Fibroblast of the aortic adventitia (primary cell): ENCODE results near the gene ANKRD31. TPM values are rescaled to one million over a fixed set of nuclear protein-coding genes. Genes with fewer than 3 reads are reported as not detected.

ENCODE experiments used
- DNase-seq: peaks from one replicate; pipeline ENCODE4 v3.0.0-alpha.2; 2010; ENCODE audit warnings: low read depth
- H3K4me3 ChIP-seq: 2 replicates; pipeline ENCODE4 v1.5.1; 2011; ENCODE audit warnings: low read depth, mild to moderate bottlenecking, control low read depth, low read length, moderate library complexity
- CTCF ChIP-seq: IDR thresholded peaks from 2 replicates; pipeline ENCODE4 v1.5.1; 2011; ENCODE audit warnings: mild to moderate bottlenecking, low read length, control low read depth, inconsistent platforms; ENCODE audit not compliant: insufficient read depth
- small RNA-seq: library from RNA; depleted of rRNA; stranded (forward); fragments of <200 nt; gene quantifications from one replicate; pipeline ENCODE3, GENCODE V24; 2012
- total RNA-seq: library from RNA; depleted of rRNA; stranded (reverse); fragments of >200 nt; gene quantifications from 2 replicates; pipeline ENCODE4 v1.2.3, GENCODE V29; 2012; ENCODE audit warnings: low replicate concordance

ANKRD31 gene
- total RNA-seq, 1 donor: 0.18 TPM

DNA sequence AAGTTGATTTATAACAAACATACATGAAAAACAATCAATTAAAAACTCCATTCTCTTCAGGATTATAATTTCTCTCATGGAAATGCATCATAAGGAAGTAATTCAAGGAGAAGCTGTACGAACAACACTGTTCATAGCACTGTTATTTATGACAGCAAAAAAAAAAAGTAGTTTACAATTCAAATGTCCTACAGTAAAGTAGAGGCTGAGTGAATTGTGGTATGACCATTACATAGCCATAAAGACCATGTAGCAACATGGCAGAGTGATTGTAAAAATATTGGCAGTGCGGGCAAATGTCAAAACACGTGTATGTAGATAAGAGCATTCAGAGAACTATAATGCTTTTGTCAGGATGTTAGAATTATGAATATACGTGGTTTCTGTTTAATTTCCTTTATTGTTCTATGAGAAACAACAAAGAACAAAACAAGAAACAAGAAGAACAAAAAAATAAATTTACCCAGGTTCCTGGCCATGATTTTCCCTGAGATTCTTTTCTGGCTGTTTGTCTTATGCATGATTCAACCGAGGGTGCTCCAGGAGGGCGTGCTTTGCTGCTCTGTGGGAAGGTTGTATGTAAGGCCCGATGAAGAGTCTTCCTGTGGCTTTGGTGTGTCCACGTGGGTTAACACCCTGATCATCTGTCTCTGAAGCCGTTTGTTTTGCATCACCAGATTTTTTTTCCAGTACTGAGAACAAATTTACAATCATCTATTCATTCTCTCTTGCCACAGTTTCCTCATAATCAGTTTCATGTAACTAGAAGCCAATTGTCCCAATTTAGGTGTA is 213.1 kb downstream of the ANKRD31 start:
- no peak for DNase-seq
- no peak for TF ChIP-seq CTCF
- no peak overlapping the region for H3K4me3 ChIP-seq

DNA sequence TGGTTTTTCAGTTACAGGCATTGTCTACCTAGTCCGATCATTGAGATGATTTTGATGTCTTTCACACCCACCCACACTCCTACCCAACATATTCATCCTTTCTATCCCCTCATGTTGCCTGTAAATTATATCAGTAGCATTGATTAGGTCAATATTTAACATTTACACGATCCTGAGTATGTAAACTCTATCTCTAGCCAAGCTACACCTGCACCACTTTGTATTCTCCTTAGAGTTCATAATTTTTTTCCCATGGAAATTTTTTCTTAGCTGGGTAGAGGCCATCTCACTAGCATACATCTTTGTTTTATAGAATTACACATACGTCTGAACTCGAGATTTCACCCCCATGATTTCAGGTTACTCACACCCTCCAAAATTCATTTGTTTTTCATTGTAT is 214.9 kb downstream of the ANKRD31 start:
- no peak overlapping the region for H3K4me3 ChIP-seq
- no peak for TF ChIP-seq CTCF
- DNase-seq: no peak

GRCh38 chr5:75021219-75021618 is 215.5 kb downstream of the ANKRD31 start:
- DNase-seq: no peak
- TF ChIP-seq CTCF: no peak
- no peak overlapping the region for H3K4me3 ChIP-seq

- H3K4me3 ChIP-seq: no peak overlapping the region
- DNase-seq: no peak
- TF ChIP-seq CTCF: no peak
Observed at GRCh38 chr5:75020016-75020656, 216.5 kb downstream of the ANKRD31 start.

DNA sequence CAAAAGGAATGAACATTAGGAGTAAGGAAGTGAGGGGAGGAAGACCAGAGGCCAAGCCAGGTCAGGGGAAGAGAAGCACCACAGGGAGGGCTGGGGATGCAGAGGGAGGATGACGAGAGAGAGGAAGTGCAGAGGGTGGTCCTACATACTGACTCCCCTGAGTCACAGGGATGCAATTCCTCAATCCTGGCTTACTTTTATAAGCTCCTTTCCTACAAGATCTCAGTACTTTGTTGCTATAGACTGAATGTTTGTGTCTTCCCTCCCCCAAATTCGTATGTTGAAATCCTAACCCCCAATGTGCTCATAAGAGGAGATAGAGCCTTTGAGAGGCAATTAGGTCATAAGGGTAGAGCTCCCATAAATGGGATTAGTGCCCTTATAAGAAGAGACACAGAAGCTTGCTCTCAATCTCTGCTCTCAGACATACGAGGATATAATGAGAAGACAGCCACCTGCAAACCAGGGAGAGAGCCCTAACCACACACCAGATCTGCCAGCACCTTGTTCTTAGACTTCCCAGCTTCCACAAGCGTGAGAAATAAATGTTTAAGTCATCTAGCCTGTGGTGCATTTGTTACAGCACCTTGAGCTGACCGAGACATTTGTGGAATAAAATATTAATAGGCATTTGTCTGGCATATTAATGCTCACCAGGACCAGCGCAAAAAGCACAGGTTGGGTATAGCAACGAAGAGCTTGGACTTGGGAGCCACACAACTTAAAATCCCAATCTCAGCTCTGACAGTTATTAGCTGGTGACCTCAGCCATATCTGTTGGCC is 217.7 kb downstream of the ANKRD31 start:
- TF ChIP-seq CTCF: no peak
- no peak overlapping the region for H3K4me3 ChIP-seq
- no peak for DNase-seq

Small RNA genes lying within 50 kb of the gene (small RNA-seq; reads per million reads assigned to genes)
- not detected for gene SUMO2P5

Other genes with a start within 250 kb of the ANKRD31 start
- gene GCNT4, start 184.3 kb downstream of the ANKRD31 start, total RNA-seq: 2.5 and 9.3 TPM in 2 replicates
- 49.3 and 68.7 TPM in 2 replicates for gene HMGCR, start 100.3 kb upstream of the ANKRD31 start, total RNA-seq